ENCODE data around the gene SIK2.
"Not testable (repeated sequence)": the region's sequence is repeated elsewhere in the genome, so short reads cannot be mapped to it uniquely, and the experiment has no call there.

SIK2 gene

DNA sequence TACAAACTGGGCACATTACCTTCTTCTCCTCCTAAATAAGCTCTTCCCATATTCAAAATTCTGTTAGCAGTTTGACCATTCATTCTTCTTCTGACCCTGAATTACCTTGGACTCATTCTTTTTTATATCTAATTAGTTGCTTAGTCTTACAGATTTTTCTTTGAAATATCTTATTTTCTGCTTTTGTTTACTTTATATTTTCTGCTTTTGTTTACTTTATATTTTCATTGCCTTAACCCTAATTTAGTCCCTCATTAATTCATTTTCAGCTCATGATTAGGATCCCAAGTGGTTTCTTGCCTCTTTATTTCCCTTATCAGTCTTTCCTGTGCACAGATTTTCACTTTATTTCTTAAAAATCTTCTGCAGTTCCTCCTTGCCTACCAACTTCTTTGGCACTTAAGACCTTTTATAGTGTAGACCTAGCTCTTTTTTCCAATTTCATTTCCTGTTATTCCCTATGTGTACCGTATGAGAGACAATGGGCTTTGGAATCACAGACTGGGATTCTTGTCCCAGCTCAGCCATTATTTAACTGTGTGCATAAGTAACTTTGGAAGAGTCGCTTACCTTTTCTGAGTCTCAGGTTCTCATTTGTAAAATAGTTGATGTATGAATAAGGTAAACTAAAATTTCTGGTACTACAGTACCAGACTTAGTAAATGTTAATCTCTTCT is 39.2 kb downstream of the SIK2 start:
- H3K4me1 Mint-ChIP-seq = no peaks in the 10 kb centered on the region
- no peaks in the 10 kb centered on the region for H3K9me3 Mint-ChIP-seq
- no peak overlapping the region for H3K27ac Mint-ChIP-seq
- peaks cover 64% of the 10 kb centered on the region for H3K36me3 Mint-ChIP-seq (ENCODE audit: low read depth)
- no peak overlapping the region for H3K4me3 Mint-ChIP-seq
- DNase-seq = no peak
- TF ChIP-seq, protein P1, sequence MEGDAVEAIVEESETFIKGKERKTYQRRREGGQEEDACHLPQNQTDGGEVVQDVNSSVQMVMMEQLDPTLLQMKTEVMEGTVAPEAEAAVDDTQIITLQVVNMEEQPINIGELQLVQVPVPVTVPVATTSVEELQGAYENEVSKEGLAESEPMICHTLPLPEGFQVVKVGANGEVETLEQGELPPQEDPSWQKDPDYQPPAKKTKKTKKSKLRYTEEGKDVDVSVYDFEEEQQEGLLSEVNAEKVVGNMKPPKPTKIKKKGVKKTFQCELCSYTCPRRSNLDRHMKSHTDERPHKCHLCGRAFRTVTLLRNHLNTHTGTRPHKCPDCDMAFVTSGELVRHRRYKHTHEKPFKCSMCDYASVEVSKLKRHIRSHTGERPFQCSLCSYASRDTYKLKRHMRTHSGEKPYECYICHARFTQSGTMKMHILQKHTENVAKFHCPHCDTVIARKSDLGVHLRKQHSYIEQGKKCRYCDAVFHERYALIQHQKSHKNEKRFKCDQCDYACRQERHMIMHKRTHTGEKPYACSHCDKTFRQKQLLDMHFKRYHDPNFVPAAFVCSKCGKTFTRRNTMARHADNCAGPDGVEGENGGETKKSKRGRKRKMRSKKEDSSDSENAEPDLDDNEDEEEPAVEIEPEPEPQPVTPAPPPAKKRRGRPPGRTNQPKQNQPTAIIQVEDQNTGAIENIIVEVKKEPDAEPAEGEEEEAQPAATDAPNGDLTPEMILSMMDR (IDR thresholded peaks at IDR 0.05) = no peak
- no peaks in the 10 kb centered on the region for H3K27me3 Mint-ChIP-seq (ENCODE audit: low read depth, poor library complexity)

DNA sequence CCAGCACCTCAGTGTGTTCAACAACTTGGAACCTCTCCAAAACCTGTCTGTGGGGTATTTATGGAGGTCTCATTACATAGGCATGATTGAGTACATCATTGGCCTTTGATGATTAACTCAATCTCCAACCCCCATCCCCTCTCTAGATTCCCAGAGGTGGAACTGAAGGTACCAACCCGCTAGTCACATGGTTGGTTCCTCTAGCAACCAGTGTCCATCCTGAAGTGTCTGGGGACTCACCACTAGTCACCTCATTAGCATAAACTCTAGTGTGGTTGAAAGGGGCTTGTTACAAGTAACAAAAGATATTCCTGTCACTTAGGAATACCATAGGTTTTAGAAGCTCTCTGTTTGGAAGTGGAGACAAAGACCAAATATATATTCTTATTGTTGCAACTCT is 40.3 kb downstream of the SIK2 start:
- H3K27me3 Mint-ChIP-seq (ENCODE audit: low read depth, poor library complexity) = no peaks in the 10 kb centered on the region
- H3K9me3 Mint-ChIP-seq = no peaks in the 10 kb centered on the region
- H3K4me1 Mint-ChIP-seq = no peaks in the 10 kb centered on the region
- no peak for DNase-seq
- H3K4me3 Mint-ChIP-seq = no peak overlapping the region
- H3K36me3 Mint-ChIP-seq (ENCODE audit: low read depth) = peaks cover 60% of the 10 kb centered on the region
- TF ChIP-seq, protein P1 (IDR thresholded peaks at IDR 0.05) = no peak
- H3K27ac Mint-ChIP-seq = no peak overlapping the region

DNA sequence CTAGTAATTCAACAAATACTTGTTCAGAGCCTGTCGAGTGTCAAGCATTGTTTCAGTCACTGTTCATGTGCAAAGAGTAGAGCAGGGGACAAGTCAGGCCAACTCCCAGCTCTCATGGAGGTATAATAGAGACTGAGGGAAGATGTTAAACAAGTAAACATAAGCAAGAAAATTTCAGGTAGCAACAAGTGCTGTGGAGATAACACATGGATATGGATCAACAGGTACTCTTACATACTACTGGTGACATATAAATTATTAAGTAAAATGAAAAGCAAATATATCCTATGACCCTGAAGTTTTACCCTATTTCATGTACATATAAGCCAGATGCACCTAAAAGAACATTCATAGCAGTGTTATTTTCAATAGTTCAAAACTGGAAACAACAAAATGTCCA is 42.7 kb downstream of the SIK2 start:
- H3K9me3 Mint-ChIP-seq = no peaks in the 10 kb centered on the region
- DNase-seq = no peak
- H3K27ac Mint-ChIP-seq = no peak overlapping the region
- no peaks in the 10 kb centered on the region for H3K4me1 Mint-ChIP-seq
- no peak overlapping the region for H3K4me3 Mint-ChIP-seq
- H3K27me3 Mint-ChIP-seq (ENCODE audit: low read depth, poor library complexity) = no peaks in the 10 kb centered on the region
- peaks cover 40% of the 10 kb centered on the region for H3K36me3 Mint-ChIP-seq (ENCODE audit: low read depth)
- TF ChIP-seq, protein P1 (IDR thresholded peaks at IDR 0.05) = no peak

DNA sequence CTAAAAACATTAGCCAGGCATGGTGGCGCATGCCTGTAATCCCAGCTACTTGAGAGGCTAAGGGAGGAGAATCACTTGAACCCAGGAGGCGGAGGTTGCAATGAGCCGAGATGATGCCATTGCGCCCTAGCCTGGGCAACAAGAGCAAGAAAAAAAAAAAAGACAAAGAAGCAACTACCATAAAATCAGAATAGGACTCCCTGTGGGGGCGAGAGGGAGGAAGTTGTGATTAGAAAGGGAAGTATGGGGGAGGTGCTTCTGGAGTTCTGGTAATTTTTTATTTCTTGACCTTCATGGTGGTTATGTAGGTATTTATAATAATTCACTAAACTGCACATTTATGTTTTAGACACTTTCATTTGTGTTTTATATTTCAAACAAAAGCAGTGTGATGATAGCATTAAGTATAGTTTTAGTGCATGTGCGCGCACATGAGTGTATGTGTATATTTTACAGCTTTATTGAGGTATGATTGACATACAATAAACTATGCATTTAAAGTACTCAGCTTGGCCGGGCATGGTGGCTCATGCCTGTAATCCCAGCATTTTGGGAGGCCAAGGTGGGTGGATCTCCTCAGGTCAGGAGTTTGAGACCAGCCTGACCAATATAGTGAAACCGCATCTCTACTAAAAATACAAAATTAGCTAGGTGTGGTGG is 43.5 kb downstream of the SIK2 start:
- Mint-ChIP-seq H3K9me3 (no peaks in the 10 kb centered on the region), H3K4me3 (no peak overlapping the region), H3K27me3 (ENCODE audit: low read depth, poor library complexity) (no peaks in the 10 kb centered on the region), H3K36me3 (ENCODE audit: low read depth) (peaks cover 34% of the 10 kb centered on the region), H3K27ac (no peak overlapping the region), H3K4me1 (no peaks in the 10 kb centered on the region)
- DNase-seq = no peak
- TF ChIP-seq, protein P1 (IDR thresholded peaks at IDR 0.05) = no peak

DNA sequence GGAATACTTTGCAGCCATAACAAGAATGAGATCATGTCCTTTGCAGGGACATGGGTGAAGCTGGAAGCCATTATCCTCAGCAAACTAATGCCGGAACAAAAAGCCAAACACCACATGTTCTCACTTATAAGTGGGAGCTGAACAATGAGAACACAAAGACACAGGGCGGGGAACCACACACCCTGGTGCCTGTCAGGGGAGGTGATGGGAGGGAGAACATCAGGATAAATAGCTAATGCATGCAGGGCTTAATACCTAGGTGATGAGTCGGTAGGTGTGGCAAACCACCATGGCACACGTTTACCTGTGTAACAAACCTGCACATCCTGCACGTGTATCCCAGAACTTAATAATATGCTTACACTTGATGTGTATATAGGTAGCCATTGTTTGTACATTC is 49.1 kb downstream of the SIK2 start:
- H3K36me3 Mint-ChIP-seq (ENCODE audit: low read depth); H3K4me3 Mint-ChIP-seq; H3K27ac Mint-ChIP-seq; H3K27me3 Mint-ChIP-seq (ENCODE audit: low read depth, poor library complexity); H3K9me3 Mint-ChIP-seq; DNase-seq; H3K4me1 Mint-ChIP-seq: not testable (repeated sequence)

DNA sequence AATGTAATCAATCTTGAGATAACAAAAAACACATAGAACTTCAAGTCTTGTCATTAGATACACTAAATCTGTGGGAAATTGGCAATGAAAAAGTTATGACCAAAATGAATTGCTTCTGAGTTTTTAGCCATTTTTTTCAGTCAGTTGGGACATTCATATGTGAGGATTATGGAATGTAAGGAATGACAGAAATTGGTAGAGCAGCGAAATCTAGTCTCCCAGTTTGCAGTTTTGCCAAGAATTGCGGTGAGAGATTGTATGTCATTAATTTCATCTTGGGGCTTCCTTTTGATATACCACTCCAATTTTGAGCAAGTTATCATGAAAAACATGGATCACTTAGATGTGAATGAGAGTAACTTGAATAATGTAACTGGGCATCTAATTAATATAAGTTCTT is 49.9 kb downstream of the SIK2 start:
- H3K36me3 Mint-ChIP-seq (ENCODE audit: low read depth) = no peaks in the 10 kb centered on the region
- TF ChIP-seq, protein P1 (IDR thresholded peaks at IDR 0.05) = no peak
- no peak overlapping the region for H3K27ac Mint-ChIP-seq
- DNase-seq = no peak
- no peaks in the 10 kb centered on the region for H3K27me3 Mint-ChIP-seq (ENCODE audit: low read depth, poor library complexity)
- H3K9me3 Mint-ChIP-seq = no peaks in the 10 kb centered on the region
- H3K4me3 Mint-ChIP-seq = no peak overlapping the region
- H3K4me1 Mint-ChIP-seq = no peaks in the 10 kb centered on the region
